CD4-positive, alpha-beta T cell treated with Interleukin-6 at 100 ng/mL for 8 hours (primary cell): ENCODE results near the gene DNA2.
A peak's percentile ranks its signal among the peaks of the same experiment; 100 is the strongest.

Experiments
- DNase-seq: peaks from one replicate; pipeline ENCODE4 v3.0.0-alpha.2; 2020; ENCODE audit warnings: mixed read lengths, low spot score

DNA2 gene

DNA sequence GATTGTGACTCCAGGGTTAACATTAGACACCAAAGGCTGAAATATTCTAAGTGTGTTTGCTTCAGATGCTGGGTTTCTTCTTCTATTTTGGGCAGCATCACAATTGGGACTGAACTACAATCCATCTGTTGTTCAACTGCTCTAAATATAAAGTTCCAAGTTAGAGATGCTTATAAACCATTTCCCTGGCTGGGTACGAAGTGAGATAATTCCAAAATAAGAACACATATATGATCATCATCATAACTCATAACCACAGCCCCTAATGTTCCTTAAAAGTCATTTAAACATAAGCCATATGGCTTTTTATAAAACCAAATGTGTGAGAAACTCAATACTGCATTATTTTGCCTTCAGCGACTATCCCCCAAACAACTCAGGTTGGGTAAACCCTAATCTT is 28.8 kb downstream of the DNA2 start:
- DNase-seq = no peak

DNA sequence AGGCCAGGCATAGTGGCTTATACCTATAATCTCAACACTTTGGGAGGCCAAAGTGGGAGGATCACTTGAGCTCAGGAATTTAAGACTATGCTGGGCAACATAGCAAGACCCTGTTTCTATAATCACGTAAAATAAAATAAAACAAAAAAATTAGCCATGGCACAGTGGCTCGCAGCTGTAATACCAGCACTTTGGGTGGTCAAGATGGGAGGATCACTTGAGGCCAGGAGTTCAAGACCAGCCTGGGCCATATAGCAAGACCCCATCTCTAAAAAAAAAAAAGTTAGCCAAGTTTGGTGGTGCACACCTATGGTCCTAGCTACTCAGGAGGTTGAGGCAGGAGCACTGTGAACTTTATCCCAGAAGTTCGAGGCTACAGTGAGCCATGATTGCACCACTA is 30.9 kb downstream of the DNA2 start:
- DNase-seq = no peak

DNA sequence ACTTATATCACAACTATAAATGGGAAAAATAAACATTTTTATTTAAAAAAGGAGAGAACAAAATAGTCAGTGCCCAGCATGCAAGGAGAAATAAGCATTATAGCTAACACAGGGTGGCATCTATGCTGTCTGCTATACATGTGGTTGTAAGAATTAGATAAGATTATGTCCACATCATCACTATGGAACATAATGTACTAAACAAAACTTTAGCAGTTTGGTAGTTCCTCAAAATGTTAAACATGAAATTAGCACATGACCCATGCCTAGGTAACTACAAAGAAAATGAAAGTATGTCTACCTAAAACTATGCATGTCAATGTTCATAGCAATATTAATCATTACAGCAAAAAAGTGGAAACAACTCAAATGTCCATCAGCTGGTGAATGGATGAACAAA is 36.0 kb downstream of the DNA2 start:
- no peak for DNase-seq

DNA sequence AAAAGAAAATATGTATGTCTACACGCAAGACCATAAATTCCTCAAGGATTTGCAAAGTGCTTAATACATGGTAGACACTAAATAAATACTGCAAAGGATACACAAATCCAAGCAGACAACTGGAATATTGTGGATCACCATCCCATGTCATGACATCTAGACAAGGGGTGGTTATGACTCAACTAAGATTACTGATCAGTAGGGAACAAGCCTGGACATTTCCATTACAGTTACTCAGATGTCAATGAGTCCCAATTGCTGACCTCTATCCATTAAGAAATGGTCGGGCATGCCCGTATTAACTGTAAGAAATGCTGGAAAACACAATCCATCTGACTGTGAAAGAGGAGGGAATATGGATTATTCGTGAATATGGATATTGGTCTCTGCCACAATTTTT is 37.1 kb downstream of the DNA2 start:
- DNase-seq = no peak

DNA sequence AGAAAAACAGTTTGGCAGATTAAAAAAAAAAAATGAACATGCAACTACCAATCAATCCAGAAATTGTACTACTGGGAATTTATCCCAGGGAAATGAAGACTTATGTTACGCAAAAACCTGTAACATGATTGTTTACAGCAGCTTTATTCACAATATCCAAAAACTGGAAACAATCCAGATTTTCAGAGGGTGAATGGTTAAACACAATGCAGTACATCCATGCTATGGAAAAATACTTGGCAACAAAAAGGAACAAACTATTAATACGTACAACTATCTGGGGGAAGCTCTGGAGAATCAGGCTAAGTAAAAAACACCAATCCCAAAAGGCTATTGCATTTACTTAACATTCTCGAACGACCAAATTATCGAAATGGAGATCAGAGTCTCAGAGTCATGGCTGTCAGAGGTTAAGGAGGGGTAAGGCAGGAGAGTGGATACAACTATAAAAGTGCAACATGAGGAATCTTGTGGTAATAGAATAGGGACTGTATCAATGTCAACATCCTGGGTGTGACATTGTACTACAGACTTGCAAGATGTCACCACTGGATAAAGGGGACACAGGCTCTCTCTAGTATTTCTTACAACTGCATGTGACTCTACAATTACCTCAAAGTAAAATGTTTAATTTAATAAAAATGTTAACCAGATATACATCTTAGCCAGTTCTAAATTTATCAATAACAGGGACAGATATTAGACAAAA is 43.2 kb downstream of the DNA2 start:
- no peak for DNase-seq

DNA sequence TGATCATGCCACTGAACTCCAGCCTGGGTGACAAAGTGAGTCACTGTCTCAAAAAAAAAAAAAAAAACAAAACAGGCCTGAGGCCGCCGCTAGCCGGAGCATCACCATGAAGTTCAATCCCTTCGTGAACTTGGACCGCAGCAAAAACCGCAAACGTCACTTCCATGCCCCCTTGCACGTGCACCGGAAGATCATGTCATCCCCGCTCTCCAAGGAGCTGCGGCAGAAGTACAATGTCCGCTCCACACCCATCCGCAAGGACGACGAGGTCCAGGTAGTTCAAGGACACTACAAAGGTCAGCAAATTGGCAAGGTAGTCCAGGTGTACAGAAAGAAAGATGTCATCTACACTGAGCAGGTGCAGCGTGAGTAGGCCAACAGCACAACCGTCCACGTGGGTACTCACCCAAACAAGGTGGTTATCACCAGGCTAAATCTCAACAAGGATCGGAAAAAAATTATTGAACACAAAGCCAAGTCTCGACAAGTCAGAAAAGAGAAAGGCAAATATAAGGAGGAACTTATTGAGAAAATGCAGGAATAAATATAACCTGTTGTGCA is 47.2 kb downstream of the DNA2 start:
- DNase-seq = no peak

DNA sequence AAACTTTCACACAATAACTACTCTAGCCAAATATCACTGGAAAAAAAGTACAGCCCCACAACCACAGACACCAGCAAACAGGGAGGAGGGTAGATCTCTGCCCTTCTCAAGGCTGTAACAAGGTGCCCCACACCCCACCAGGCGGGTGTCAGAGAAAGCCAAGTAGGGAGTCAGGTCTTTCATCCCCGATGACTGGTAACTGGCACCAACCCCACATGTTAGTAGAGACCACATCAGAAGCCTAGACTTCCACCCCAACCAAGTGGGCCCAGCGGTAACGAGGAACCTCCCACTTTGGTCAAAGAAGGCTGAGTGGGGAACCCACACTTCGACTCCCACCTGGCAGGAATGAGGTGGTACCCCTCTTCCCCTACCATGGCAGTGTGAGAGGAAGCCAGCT is 48.3 kb downstream of the DNA2 start:
- DNase-seq = peak; percentile 14

DNA sequence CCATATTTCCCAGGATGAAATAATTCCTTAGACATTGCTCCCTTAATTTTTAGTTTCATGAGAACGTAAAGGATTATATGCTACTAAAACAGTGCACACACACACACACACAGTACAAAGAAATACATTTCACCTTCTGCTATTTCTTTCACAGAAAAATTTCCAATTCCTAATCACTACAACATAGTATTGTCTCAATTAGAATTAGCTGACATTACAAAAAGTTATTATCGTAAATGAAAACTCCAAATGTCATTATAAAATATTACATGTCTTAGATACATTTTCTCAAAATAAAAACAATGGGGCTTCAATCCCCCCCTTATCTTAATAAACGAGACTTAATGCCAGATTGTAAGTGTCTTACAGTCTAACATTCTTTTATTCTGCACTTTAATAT is 52.4 kb downstream of the DNA2 start:
- no peak for DNase-seq

DNA sequence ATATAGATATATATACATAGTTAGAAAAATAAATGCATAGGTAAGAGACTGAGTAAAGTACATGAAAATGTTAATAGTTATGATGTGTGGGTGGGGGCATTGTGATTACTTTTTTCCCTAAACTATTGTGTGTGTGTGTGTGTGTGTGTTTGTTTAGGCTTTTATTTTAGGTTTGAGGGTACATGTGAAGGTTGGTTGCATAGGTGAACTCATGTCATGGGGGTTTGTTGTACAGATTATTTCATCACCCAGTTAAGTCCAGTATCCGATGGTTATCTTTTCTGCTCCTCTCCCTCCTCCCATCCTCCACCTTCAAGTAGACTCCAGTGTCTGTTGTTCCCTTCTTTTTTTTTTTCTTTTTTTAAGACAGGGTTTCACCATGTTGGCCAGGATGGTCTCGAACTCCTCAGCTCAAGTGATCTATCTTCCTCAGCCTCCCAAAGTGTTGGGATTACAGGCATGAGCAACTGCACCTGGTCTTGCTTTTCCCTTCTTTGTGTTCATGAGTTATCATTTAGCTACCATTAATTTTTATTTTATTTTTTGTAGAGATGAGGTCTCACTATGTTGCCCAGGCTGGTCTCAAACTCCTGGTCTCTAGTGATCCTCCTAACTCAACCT is 62.8 kb downstream of the DNA2 start:
- DNase-seq = no peak

DNA sequence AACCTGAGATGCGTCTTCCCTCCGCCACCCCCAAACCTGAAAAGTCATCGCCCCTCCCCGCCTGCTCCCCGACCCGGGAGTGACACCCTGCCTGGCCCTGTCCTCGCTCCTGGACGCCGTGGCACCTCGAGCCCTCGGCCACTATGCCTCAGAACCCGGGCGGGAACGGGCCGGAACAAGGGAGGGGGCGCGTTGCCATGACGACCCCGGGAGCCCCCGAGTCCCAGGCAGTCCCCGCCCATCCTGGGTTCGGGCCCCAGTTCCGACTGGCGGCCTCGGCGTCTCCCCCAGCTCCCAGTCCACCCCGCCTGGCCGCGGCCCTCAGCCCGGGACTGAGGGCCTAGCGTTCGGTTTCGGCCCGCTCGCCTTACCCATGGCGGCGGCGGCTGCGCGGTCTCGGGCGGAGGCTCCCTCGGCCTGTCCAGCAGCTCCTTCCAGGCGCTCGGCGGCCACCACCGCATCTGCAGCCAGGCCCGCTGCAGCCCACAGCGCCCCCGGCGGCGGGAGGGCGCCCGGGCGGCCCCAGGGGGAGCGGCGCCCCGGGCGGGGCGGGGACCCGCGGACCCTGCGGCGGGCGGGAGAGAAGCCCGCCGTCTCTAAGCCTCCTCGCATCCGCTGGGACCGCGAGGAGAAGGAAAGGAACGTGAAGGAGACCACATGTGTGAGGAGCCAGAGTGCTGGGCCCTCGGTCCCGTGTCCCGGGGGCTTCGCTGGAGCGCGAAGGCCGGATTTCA is 64.8 kb downstream of the DNA2 start, which contains the start of gene RUFY2:
Gene RUFY2 (minus strand): TSS at position 463 of the 734 bp plus-strand sequence. CDS start 88 bp downstream, at position 375.
- peak; percentile 63 for DNase-seq

DNA sequence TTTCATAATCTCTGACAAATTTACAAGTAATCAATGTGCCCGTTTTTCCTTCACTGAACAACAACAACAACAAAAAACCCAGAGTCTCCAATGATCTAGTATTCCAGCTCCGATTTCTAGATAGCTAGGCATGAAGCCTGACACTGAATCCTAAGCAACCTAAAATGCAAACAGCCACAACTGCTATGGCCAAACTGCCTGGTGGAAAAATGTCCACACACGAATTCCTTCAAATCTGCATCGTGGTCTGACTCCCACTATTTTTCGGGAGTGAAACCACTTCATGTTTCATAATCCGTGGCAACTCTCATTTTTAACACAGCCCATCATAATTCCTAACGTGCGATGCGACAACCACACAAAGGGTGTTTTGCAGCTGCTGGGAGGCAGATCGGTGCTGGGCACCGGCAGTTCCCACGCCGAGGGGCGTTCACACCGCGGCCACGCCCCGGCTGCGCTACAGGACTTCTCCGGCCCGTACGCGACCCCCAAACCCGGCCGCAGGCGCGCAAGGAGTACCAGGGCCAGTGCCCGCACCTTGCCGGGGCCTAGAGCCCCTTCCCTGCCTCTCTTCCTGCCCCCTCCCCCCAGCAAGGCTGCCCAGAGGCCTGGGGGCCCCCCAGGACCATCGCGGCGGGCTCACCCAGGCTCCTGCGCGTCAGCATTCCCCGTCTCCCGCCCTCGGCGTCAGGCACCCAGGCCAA is 65.5 kb downstream of the DNA2 start:
- peak; percentile 9 for DNase-seq

DNA sequence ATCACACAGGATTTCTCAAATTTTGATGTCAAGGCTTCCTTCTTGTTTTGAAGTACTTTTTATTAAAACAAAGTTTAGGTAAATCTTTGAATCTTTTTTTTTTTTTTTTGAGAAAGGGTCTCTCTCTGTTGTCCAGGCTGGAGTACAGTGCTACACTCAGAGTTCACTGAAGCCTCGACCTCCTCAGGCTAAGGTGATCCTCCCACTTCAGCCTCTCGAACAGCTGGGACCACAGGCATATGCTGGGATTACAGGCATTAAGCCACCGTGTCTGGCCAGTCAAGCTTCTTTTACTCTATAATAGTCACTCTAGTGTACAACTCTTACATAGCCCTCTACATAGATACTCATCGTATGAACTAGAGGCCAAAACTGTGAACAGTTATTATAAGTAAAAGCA is 68.1 kb downstream of the DNA2 start:
- no peak for DNase-seq

DNA sequence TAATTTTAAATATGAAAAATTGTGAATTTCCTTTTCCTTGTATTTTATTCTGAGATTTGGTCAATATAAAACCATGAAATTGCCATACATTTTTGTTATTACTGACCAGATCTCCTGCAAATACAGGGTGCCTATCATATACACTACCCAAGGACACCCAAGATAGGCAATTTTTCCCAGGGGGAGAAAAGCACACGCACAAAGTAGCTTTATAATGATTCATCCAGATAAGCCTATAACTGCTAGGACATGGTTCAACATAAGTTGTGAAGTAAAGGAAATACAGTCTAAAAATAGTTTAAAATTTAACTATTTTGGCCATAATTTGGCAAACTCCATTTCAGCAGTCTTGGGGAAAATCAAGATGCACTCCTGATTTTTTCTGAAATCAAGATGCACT is 69.5 kb downstream of the DNA2 start:
- no peak for DNase-seq

DNA sequence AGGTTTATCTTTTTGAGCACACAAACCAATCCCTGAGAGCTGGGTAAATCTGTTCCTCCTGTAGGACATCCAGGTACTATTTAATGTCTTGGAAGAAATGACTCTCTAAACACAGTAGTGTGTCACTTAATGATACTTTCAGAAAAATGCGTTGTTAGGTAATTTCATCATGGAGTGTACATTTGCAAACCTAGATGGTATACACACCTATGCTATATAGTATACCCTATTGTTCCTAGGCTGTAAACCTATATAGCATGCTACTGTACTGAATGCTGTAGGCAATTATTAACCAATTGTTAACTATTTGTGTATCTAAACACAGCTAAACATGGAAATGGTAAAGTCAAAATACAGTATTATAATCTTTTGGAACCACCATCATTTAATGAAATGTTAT is 74.8 kb downstream of the DNA2 start:
- DNase-seq = no peak

DNA sequence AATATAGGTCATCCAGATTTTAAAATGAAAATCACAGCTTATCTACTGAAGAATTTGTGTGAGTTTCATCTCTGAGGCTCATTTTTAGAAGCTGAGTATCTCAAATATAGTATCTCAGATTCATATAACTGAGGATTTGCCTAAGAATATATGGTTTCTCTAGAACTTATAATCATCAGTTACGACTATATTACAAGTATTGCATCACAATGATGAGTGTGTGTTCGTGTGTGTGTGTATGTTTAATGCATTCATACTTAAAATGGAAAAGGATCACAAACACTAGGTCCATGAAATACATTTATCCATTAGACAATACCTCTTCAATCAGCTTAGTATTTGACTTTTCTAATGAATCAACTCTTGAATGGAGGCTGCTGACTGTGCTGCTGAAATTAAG is 86.0 kb downstream of the DNA2 start:
- DNase-seq = no peak

DNA sequence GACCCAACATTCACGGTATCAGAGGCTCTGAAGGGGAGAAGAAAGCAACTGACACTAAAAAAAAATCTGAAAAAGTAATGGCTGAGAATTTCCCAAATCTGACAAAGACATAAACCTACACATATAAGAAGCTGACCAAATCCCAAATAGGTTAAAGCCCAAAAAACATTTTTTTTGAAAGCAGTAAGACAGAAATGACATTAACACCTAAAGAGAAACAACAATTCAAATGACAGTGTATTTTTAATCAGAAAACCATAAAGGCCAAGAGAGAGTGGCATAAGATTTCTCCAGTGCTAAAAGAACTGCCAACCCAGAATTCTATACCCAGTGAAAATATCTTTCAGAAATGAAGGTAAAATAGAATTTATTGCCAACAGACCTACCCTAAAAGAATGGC is 100.2 kb downstream of the DNA2 start:
- no peak for DNase-seq

DNA sequence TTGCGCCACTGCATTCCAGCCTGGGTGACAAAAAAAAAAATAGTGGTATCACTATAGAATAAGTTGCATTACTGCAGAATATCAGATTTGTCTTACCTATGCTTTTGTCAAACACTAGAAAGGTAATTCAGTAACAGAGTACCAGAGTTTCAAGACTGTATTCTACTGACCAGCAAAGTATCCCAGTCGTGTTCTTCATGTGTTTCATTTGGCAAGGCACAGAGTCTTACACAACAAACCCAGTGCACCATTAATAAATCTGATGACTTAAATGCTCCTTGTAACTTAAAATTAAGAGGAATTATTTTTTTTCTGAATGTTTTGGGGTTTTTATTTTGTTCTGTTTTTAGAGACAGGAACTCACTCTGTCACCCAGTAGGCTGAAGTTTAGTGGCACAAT is 104.7 kb downstream of the DNA2 start:
- no peak for DNase-seq

DNA sequence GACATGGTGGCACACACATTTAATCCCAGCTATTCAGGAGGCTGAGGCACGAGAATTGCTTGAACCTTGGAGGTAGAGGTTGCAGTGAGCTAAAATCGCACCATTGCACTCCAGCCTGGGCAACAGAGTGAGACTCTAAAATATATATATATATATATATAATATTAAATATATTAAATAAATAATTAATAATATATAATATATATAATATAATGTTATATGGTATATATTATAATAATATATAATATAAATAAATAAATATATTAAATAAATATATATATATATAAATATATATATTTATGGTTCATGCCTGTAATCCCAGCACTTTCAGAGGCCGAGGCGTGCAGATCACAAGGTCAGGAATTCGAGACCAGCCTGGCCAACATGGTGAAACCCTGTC is 105.2 kb downstream of the DNA2 start:
- no peak for DNase-seq

DNA sequence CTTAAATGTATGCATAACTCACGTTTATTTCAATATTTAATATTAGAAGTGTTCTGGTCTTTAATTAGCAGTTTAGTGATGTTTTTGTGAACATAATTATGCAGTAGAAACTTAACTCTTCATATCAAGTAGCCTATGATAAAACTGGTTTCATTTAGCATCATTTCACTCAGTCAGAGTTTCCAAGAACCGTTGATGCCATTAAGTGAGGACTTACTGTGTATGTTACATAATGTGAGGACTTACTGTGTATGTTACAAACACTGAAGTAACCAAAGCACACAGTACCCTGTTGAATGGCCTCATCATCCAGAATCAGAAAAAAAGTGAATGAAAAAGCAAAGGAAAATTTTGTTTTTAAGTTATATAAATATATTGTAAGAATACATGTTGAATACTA is 106.2 kb downstream of the DNA2 start:
- DNase-seq = no peak

DNA sequence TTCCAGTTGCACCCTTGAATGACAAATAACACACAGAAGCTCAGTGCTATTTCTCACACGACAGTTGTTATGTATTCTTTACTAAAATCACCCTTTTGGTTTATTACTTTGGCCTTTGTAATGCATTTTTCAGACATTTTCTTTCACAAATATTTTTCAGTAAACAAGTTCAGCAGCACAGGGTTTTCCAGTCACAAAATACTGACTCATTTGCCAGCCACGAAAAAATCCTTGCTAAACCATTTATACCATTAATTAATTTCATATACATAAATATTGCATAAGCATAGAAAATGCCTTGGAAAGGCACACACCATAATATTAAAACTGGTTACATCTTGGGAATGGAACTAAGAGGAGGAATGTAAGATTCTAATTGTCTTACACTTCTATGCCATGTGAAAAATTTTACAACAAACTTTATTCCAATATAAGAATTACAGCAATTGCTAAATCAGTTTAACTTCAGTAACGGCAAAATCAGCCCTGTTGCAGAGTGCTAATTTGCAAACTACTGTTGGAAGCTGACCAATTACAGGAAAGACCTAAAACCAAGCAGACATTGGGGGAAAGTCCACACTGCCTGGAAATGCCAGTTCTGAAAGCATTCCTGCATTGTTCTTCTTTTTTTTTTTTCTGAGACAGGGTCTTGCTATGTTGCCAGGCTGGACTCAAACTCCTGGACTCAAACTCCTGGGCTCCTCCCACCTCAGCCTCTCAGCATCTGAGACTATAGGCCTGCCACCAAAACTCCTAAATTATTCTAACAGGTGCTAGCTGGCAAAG is 107.5 kb downstream of the DNA2 start:
- DNase-seq = no peak
